Mucosa of gallbladder (tissue), 1 donor: ENCODE results near the gene ZNF292. TPM values are rescaled to one million over a fixed set of nuclear protein-coding genes. Genes with fewer than 3 reads are reported as not detected.
A peak's percentile ranks its signal among the peaks of the same experiment; 100 is the strongest.
"Not testable (repeated sequence)": the region's sequence is repeated elsewhere in the genome, so short reads cannot be mapped to it uniquely, and the experiment has no call there.

Source experiments
- DNase-seq: peaks from one replicate; pipeline ENCODE4 v3.0.0-alpha.2; 2020; ENCODE audit warnings: low spot score
- total RNA-seq: library from RNA; stranded (reverse); gene quantifications from one replicate; pipeline ENCODE4 v1.2.1, GENCODE V29; 2021
- donor health status: DM: no; HTN: no; CAD: no.

The ZNF292 gene
- 52.3 TPM for total RNA-seq

GRCh38 chr6:87154993-87155841 is at the start of gene ZNF292:
TSS of gene ZNF292 (plus strand) at chr6:87155565. CDS start at chr6:87155592, 27 bp downstream.
- DNase-seq, result peak; percentile 98

- DNase-seq, result no peak
Observed at GRCh38 chr6:87105823-87106222, 49.5 kb upstream of the ZNF292 start.

- no peak for DNase-seq
Observed at GRCh38 chr6:87110636-87111035, 44.7 kb upstream of the ZNF292 start.

GRCh38 chr6:87115402-87116135 is 39.8 kb upstream of the ZNF292 start:
- DNase-seq, result no peak

DNA sequence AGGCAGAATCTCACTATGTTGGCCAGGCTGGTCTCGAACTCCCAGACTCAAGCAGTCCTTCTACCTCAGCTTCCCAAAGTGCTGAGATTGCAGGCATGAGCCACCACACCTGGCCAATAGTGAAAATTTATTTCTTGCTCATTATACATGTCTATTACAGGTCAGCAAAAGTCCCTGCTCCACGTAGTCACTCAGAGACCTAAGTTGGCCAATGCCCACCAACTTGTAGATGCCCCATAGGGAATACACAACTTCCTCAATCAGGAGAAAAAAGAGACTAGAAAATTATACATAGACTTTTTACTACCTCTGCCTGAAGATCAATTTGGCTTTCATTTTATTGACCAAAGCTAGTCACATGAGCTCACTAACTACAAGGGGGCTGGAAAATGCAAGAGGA is 38.4 kb upstream of the ZNF292 start:
- no peak for DNase-seq

DNA sequence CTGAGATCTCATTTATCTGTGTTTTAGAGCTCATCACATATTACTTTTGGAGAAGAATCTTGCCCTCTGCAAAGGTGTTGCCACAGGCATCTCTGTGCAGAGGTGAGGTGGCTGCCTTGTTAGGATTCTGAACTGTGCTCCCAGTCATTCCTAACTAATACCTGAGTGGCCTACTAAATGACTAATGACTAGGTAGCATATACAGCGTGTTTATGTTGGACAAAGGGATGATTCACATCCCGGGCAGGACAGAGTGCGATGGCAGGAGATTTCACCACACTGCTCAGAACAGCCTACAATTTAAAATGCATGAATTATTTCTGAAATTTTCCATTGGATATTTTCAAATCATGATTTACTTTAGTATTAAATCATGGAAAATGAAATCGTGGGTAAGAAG is 37.3 kb upstream of the ZNF292 start:
- no peak for DNase-seq

DNA sequence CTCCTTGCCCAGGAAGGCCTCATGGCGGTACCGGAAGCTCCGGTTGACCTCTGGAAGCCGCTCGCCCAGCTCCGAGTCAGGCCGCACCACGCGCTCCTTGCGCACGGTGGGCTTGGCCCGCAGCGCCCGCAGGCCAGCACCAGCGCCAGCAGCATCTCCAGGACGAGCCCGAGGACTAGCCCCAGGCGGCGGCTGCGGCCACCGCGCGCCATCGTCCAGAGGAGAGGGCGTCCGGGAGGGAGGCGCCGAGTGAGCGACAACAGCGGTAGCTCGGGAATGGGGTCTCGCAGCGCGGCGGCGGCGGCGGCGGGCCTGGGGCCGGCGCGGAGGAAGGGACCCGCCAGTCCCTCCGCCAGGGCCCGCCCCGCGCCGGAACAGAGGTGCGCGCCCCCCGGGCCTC is 32.9 kb upstream of the ZNF292 start:
- DNase-seq, result no peak

GRCh38 chr6:87124074-87124473 is 31.3 kb upstream of the ZNF292 start:
- DNase-seq, result no peak

DNA sequence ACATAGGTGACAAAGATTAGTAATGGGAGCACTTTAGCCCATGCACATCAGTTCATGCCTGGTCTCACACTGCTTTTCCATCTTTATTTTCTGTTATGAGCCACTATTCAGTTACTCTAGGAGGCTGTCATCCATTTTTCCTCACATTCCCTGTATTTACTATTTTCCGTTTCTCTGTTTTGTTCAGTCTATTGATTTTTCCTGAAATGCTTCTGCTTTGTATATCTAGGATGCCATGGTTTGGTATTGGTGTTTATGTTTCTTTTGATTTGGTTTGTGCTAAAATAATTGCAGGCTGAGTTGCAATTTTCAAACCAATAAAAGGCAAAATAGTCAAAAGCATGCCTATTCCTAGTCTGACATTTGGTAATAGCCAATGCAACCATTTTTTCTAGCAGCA is 28.9 kb upstream of the ZNF292 start:
- DNase-seq, result no peak

DNA sequence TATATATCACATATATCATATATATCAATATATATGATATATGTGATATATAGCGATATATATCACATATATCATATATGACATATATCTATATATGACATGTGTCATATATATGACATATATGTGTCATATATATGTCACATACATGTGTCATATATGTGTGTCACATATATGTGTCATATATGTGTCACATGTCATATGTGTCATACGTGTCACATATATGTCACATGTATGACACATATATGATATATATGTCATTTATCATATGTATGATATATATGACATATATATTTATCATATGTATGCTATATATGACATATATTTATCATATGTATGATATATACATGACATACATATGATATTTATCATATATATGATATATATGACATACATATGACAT is 27.6 kb upstream of the ZNF292 start:
- DNase-seq, result no peak

DNA sequence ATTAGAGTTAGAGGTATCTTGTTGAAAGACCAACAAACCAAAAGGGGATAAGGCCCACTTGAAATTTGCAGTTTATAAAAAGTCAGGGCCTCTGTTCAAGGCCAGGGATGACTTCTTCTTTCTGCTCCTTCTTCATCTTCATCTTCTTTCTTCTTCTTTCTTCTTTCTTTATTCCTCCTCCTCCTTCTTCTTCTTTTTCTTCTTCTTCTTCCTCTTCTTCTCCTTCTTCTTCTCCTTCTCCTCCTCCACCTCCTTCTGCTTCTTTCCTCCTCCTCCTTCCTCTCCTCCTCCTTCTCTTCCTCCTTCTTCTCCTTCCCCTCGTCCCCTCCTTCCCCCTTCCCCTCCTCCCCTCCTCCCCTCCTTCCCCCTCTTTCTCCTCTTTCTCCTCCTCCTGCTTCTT is 18.4 kb upstream of the ZNF292 start:
- no peak for DNase-seq

GRCh38 chr6:87139236-87139635 is 16.1 kb upstream of the ZNF292 start:
- peak; percentile 32 for DNase-seq

GRCh38 chr6:87139927-87140326 is 15.4 kb upstream of the ZNF292 start:
- DNase-seq, result not testable (repeated sequence)

DNA sequence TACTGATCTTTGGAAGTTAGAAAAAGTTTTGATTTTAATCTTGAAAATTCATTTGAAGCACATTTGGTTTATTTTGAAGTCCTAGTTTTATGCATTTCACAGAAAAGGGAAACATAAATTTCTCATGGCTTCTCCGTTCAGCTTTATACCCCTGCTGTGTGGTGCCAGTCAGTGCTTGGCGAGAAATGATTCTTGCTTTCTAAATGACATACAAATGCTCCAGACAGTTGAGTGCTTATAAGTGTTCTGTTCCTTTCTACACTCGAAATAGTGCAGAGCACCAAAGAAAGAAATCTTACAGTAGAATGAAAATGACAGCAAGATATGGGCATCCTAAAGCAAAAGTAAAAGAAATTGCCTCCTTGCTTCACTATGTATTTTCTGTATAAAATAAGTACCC is 9.0 kb upstream of the ZNF292 start:
- DNase-seq, result no peak

- no peak for DNase-seq
Observed at GRCh38 chr6:87150406-87150805, 5.0 kb upstream of the ZNF292 start.

DNA sequence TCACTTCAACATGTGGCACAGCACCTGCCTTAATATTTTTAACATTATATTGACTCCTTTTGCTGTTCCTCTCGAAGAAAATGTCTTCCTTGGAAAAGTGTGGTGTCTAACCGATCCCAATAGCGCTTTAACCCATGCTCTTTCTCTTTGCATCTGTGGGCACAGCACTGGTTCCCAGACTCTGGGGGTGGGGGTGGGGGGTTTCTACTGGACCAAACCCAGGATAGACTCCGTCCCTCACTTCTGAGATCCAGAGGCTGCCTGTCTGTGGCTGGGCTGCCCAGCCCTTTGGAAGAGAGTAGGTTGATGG is 3.9 kb upstream of the ZNF292 start:
- no peak for DNase-seq

- peak; percentile 32 for DNase-seq
Observed at GRCh38 chr6:87151781-87152525, 3.4 kb upstream of the ZNF292 start.

GRCh38 chr6:87152526-87152955 is 2.8 kb upstream of the ZNF292 start:
- DNase-seq, result no peak

- DNase-seq, result no peak
Observed at GRCh38 chr6:87154641-87154992, 748 bp upstream of the ZNF292 start.

- peak; percentile 40 for DNase-seq
Observed at GRCh38 chr6:87155842-87156815, 764 bp downstream of the ZNF292 start.

DNA sequence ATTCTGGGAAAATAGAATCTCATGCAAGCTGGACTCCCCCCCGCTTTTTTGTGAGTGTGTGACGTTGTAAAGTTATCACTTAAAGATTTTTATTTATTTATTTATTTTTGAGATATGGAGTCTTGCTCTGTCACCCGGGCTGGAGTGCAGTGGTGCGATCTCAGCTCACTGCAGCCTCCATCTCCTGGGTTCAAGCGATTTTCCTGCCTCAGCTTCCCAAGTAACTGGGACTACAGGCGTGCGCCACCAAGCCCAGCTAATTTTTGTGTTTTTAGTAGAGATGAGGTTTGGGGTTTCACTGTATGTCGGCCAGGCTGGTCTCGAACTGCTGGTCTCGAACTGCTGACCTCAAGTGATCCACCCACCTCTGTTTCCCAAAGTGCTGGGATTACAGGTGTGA is 2.2 kb downstream of the ZNF292 start:
- not testable (repeated sequence) for DNase-seq
